ENCODE measurements around the gene ITCH.

GRCh38 chr20:34443546-34443945 is 80.5 kb downstream of the ITCH start:
- TF ChIP-seq CTCF (conservative IDR thresholded peaks at IDR 0.05) (no peak), ZFX (IDR thresholded peaks at IDR 0.05) (no peak)
